Loucy (cell line): Measurements from ENCODE around the gene PHACTR2.

Experiments
- CTCF ChIP-seq: fragments of 200-600 bp; sonication (generic); conservative IDR thresholded peaks from 2 replicates; pipeline ENCODE4 v1.5.1; 2014; ENCODE audit warnings: mild to moderate bottlenecking, antibody characterized with exemption, low read length
- EZH2phosphoT487 ChIP-seq: fragments of 200-600 bp; IDR thresholded peaks from 2 replicates; pipeline ENCODE4 v1.6.1; 2018; ENCODE audit warnings: antibody characterized with exemption, mild to moderate bottlenecking, moderate library complexity, borderline replicate concordance

- TF ChIP-seq EZH2phosphoT487 (no peak), CTCF (no peak)
These were observed 62.4 kb downstream of the PHACTR2 start for GRCh38 chr6:143740213-143740612.
